Skin epidermis (tissue), 12 donors: Measurements from ENCODE around the gene PKHD1.
"Not testable (repeated sequence)": the region's sequence is repeated elsewhere in the genome, so short reads cannot be mapped to it uniquely, and the experiment has no call there.

Experiments
- H3K27ac ChIP-seq, 21 experiments: fragments of 200-600 bp; sonication (generic) in 11 of 21; one replicate each; pipeline ENCODE4 v1.5.0; 2020; ENCODE audit warnings: mild to moderate bottlenecking in 3 of 21, inconsistent platforms in 2 of 21, moderate library complexity in 2 of 21
- H3K4me3 ChIP-seq, 7 experiments: fragments of 200-600 bp; sonication (generic) in 2 of 7; one replicate each; pipeline ENCODE4 v1.5.0; 2020; ENCODE audit warnings: inconsistent platforms in 2 of 7, mild to moderate bottlenecking in 2 of 7, moderate library complexity in 1 of 7

Gene PKHD1

DNA sequence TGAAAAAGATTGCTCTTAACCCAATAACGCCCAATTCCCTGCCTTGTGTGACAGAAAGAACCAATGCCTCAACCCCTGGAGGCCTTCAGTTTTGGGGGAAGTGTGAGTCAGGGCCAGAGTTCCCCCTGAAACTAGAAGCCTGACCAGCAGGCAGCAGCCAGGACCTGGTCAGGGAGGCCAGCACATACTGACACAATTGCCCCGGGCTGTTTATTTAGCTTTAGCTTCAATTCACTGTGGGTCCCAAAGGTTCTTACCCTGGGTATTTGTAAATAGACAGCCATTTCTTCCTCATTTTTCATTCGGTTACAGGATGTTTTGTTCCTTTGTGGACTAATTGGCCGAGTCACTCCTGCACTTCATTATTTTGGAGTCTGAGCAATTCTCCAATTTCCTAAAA is 195.6 kb downstream of the PKHD1 start:
- H3K27ac ChIP-seq: no peak overlapping the region
- H3K4me3 ChIP-seq: no peak overlapping the region

DNA sequence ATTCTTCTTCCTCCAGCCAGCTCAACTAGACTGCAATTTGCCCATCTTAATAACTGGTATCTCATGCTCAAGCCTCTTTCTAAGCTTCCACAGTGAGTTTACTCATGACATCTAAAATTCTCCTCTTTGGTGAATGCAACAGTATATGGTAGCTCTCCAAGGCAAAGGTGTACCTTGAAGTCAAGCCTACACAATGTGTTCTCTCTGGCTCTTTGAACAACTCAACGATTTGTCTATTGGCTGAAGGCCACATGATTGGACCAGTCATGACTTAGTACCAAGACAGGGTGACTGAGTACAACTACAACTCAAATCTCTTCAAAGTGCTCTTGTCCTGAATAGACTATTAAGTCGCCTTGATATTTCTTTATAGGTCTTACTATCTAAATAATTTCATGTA is 199.6 kb downstream of the PKHD1 start:
- Histone ChIP-seq H3K4me3 (no peak overlapping the region), H3K27ac (no peak overlapping the region)

DNA sequence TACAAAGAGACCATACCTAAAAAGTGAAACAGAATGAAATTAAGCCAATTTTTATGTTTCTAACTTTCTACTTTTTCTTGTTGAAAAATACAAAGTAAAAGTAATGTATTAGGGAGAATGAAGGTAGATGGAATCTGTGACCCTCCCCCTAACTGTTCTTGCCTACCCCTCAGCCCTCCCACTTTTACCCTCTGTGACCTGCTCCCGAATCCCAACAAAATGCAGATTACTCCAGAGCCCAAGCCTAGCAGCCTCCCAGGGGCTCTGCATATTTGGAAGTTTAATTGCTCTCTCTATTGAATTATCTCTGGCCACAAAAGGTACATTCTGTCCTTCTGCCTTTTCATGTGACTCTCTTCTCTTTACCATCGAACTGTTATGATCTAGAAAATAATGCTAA is 201.5 kb downstream of the PKHD1 start:
- H3K4me3 ChIP-seq: no peak overlapping the region

DNA sequence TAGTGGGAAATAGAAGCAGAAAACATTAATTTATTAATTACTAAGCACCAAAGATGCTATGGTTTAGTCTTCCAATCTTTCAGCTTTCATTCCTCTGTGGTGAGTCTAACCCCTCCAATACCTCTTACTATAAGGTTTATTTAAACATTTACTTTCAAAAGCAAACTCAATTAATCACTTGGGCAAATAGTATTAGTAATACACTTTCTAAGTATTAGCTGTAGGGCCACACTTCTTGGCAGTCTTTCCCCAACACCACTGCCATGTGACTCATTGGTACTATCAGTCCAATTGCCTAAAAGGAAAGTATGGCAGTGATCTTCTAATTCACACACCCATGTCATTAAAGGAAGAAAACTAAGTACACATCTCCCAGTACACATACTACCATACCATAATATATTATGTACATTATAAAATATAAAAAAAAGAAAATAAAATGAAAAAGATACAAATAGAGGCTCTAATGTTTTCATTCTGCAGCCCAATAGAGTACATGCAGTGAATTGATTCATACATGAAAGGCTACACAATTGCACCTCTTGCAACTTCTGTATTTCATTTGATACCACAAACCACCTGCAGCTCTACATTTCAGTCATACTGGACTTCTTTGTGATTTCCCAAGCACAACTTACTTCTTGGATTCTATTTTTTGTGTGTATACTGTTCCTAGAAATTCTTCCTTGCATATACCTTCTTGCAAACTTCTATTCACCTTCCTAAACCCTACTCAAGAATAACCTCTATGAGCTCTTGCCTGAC is 218.6 kb downstream of the PKHD1 start:
- no peak overlapping the region for H3K27ac ChIP-seq
- H3K4me3 ChIP-seq: no peak overlapping the region

More for the DNA sequence above, 201.5 kb downstream of the PKHD1 start:
- H3K27ac ChIP-seq: no peak overlapping the region

DNA sequence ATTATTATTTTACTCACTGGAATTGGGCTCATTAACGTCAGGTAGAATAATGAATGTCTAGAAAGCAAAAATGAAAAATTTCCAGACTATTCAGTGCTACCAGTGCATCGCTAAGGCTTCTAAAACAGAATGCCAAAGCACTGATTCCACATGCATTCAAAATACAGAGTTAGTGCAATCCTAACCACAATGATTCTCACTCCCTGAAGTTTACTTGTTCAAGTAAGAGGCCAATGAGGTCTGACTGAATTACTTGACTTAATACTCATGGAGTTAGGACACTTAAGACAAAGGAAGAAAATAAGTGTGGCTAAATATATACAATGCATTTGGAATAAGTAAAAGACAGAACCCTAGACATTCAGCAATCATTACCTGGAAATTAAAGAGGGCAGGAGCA is 220.5 kb downstream of the PKHD1 start:
- no peak overlapping the region for H3K4me3 ChIP-seq
- H3K27ac ChIP-seq: no peak overlapping the region

DNA sequence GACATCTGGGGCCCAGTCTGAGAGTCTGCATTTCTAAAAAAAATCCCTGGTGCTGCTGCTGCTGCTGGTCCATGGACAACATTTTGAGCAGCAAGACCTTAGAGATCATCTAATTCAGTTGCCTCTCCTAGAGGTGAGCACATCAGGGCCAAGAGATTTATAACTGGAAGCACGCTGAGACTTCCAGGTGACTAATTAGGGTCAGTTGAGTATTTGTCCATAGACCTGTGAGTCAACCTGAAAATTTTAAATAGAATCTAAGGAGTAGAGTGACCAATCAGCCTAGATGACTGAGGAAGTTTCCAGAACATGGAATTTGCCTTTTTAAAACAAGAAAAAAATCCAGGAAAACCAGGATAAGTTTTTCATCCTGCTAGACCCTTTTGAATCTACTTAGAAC is 221.4 kb downstream of the PKHD1 start:
- Histone ChIP-seq H3K4me3 (no peak overlapping the region), H3K27ac (no peak overlapping the region)

DNA sequence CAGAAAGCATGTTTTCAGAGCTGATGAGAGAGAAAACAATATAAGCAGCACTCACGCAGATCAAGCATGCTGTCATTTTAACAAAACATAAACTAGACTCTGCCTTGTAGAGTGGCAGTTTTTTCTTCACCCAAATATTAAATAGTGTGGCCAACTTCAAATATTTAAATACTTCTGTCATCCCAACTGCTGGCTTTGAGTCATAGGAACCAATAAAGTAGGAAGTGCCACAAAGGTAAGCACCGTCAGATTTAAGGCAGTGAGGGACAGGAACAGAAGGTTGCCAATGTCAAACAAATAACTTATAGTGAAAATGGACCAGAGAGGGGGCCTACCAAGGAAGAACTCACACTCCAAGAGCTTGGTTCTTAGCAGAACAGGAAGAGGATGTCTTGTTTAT is 222.2 kb downstream of the PKHD1 start:
- Histone ChIP-seq H3K27ac (no peak overlapping the region), H3K4me3 (no peak overlapping the region)

DNA sequence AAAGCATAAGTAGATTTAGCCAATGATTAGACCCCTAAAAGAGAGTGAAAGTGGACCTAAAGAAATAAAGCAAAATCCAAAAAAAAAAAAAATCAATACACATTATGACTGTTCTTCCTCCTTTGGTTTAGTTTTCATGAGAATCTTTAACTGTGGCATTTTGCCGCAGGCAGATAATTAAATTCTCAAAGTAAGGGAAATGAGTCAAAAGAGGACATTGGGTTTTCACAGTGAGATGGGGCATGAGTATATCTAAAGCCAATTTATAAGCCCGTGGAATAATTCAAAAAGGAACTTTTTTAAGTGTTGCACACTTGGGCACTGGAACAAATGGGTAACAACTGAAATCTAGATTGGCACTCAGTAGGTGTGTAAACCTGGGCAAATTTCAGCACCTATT is 230.3 kb downstream of the PKHD1 start:
- no peak overlapping the region for H3K4me3 ChIP-seq
- no peak overlapping the region for H3K27ac ChIP-seq

DNA sequence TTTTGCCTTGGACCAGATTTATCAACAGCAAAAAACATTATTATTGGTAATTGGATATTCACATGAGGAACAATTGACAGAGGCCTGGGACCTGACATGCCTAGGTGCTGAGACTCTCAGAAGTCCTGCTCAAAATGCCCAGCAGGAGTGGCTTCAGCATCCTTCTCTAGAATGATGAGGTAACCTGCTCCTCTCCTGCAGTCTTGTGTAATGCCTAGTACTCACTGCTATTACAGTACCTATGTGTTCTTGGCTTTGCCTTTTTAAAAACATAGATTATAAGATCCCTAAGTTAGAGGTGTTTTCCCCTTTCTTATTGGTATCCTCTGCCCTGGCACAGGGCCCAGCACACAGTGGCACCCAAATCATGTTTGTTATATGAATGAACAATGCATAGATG is 230.9 kb downstream of the PKHD1 start:
- Histone ChIP-seq H3K27ac (no peak overlapping the region), H3K4me3 (no peak overlapping the region)

DNA sequence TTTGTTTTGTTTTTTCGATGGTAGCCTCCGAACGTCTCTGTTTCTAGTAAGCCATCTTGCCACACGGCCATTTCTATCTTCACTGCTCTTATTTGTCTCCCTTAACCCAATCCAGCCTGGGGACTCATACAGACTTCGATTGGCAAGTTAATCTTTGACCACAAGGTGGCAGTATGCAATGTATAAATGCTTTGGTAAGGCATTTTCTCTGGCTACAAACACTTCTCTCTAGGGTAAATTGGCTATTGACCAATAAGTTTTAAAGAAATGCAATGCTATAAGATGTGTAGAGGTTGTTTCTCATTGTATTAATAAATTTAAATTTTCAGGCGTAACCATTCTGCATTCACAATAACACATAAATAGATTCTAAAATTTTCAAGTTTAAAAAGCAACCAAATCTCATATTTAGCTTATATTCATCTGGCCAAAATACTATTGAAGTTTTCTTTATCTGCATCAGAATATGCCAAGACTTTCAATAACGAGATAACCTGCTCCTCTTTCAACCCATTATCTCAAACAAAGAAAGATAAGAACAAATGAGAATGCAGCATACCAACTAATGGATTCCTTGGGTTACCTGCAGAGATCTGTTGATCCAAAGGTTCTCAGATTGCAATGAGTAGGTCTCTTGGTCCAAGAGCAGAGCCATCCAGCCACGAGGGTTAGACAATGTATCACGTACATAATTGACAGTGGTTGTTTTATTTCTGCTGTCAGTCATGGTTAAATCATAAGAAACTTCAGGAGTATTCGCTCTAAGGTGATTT is 231.9 kb downstream of the PKHD1 start:
- no peak overlapping the region for H3K27ac ChIP-seq
- no peak overlapping the region for H3K4me3 ChIP-seq

DNA sequence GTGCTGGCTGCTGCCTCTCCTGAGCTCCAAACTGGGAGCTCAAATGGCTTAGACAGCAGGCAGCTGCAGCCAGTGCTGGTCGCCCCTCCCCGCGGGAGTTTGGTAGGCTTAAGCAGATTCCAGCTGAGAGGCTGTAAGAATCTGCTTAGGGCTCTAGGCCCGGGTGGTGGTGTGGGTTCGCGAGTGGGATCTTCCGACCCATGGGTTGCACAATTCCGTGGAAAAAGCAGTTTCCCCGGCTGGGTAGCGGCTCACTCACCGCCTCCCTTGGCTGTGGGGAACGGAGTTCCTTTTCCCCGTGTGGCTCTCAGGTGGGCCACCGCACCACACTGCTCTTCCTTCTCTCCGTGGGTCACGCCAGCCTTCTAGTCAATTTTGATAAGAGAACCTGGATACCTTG is 232.5 kb downstream of the PKHD1 start:
- no peak overlapping the region for H3K27ac ChIP-seq
- no peak overlapping the region for H3K4me3 ChIP-seq

DNA sequence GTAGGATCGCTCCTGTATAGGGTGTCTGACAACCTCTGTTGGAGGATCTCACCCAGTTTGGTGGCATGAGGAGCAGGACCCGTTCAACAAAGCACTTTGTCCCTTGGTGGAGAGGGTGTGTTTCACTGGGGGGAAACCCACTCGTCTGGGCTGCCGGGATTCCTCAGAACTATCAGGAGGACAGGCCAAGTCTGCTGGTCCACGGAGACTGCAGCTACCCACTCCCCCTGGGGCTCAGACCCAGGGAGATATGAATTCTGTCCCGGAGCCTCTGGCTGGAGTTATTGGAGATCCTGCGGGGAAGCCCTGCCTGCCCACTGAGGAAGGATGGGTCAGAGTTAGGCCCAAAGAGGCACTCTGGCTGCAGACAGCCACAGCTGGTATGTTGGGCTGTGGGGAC is 233.1 kb downstream of the PKHD1 start:
- H3K4me3 ChIP-seq: no peak overlapping the region

DNA sequence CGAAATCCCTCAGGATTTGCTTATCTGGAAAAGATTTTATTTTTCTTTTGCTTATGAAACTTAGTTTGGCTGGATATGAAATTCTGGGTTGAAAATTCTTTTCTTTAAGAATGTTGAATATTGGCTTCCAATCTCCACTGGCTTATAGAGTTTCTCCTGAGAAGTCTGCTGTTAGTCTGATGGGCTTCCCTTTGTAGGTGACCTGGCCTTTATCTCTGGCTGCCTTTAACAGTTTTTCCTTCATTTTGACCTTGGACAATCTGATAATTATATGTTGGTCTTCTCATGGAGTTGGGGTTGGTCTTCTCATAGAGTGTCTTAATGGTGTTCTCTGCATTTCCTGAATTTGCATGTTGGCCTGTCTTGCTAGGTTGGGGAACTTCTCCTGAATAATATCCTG is 234.3 kb downstream of the PKHD1 start:
- not testable (repeated sequence) for H3K4me3 ChIP-seq

More for the DNA sequence above, 233.1 kb downstream of the PKHD1 start:
- no peak overlapping the region for H3K27ac ChIP-seq

DNA sequence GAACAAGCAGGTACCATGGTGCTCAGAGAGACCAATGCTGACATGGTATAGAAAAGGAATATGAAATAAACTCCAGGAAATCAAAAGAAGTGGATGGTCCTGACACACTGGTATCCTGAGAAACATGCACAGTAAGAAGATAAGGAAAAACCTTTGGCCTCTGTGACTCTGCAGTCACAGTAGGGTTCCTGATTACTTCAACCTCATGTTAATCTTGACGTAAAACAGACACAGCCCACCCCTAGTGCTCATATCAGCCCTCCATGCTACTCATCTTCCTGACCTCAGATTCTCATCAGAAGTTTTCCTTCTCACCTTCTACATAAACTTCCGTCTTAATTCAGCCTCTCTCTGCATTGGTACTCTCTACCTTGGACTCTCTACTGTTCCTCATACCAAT is 240.9 kb downstream of the PKHD1 start:
- H3K27ac ChIP-seq: no peak overlapping the region
- H3K4me3 ChIP-seq: no peak overlapping the region

More for the DNA sequence above, 234.3 kb downstream of the PKHD1 start:
- not testable (repeated sequence) for H3K27ac ChIP-seq

DNA sequence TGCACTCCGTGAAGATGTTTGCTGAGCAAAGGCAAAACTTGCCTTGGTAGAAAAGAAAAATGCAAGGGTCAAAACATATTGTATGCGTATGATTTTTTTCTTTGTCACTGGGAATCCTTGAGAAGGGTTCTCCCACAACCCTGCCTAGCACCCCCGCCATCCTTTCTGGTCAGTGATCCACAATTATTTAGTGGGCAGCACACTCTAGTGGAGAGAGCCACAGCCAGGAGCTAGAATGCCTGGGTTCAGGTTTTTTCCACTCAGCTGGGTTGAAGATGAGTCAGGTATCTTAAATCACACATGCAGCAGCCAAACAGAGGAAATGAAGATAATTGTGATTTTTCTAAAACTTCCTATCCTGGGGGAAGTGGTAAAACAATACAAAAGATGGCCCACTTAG is 243.1 kb downstream of the PKHD1 start:
- no peak overlapping the region for H3K4me3 ChIP-seq
- peak overlapping the region in 1 of 21 experiments; percentile 45 for H3K27ac ChIP-seq

DNA sequence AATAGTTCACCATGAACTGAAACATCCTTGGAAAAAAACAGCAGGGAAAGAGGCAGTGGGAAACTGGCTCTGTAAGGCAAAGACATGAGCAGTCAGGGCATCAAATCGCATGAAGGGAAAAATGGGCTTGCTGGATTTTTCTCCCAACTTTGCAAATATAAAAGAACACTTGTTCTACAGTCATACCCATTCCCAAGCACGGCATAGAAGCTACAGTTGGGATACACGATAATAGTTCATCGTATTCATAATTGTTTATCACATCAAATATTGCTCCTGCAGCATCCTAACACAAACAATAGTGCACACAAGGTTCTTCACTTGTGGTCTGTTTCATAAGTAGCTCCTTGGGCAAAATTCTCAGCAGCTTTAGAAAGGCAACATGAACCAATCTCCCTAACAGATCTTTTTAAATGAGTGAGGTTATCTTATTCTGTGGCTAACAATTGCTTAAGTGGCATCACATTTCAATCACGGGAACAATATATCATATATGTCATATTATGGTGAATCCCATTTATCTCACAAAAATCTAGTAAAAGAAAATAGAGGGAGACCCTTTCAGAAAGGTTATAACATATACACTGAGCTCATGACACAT is 243.9 kb downstream of the PKHD1 start:
- no peak overlapping the region for H3K4me3 ChIP-seq
- peak overlapping the region in 1 of 21 experiments; percentile 45 for H3K27ac ChIP-seq

DNA sequence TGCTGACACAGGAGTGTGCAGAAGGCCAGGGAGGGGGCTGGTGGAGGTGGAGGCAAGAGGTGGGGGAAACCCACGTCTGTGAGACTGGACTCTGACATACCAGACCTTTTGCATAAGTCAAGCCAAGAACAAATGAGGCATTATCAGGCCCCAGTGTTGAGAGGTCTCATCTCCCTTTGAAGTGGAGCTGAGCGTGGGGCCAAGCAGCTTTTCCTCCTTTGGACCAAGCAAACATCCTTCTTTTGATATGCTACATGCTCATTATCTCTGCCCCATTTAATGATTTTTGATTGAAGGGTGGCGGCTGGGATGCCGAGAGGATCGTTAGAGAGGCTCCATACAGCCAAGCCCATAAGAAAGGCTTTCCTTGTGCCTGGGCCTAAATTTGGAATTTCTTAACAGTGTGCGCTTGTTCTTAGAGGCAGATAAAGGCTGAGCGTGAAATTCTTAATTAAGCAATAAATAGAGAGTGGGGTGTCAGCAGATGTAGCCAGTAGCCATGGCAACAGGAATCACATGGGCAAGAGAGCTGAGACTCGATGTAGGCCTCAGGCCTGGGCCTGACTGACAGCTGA is 244.5 kb downstream of the PKHD1 start:
- H3K4me3 ChIP-seq: no peak overlapping the region

DNA sequence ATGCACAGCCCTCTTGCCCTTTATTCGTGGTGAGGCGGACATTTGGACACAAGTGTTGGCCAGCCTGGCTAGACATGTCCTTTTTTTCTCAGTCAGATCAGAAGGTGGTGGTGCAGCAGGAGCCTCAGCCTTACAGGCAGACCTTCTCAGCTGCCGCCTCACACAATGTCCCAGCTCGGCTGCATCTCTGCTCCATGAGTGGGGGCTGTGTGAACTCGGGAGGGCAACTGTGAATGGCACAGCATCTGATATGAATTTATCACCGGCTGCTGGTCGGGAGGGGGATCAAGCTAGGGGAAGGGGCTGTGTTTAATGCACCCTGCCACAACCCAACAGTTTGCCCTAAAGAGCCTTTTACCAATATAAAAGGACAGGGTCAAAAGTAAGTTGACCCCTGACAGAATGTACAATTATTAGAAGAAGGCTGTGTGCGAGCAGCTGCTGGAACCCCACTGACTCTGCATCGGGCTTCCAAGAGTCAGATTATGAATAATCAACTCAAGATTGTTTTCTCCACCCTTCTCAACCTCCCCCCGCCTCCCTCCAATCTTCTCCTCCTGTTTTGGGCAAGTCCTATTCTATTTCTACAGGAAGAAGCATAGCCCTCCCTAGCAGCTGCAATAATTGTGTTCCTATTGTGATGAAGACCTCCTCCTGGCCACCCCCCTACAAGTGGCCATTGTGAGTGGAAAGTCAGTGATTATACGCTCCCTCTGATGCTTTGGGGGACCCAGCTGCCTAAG is 245.2 kb downstream of the PKHD1 start:
- H3K27ac ChIP-seq: no peak overlapping the region
- H3K4me3 ChIP-seq: no peak overlapping the region

More for the DNA sequence above, 244.5 kb downstream of the PKHD1 start:
- no peak overlapping the region for H3K27ac ChIP-seq

DNA sequence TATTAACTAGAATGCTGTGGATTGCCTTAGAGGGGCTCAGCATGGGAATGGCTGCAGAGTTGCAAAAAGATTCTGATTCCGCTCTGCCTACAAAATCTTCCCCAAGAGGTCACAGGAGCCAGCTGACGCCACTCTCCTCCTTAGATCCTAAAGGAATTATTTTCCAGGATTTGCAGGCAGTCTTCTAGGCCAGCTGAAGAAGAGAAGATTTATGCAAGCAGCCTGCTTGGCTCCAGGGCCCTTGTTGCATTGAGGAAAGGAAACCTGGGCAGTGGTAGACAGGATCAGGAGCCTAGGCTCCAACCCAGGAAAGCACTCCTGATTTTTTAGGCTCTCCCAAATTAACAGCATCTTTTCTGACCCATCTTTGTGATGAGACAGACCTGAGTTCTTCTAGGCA is 245.8 kb downstream of the PKHD1 start:
- Histone ChIP-seq H3K27ac (no peak overlapping the region), H3K4me3 (no peak overlapping the region)
